Measurements from ENCODE around the gene TPGS1.

Gene TPGS1

GRCh38 chr19:518598-519231, 11.4 kb downstream of the TPGS1 start:
- peak; percentile 62 for DNase-seq (ENCODE audit: low spot score)

- DNase-seq (ENCODE audit: low spot score): no peak
Observed at GRCh38 chr19:519449-519865, 12.2 kb downstream of the TPGS1 start.

- no peak for DNase-seq (ENCODE audit: low spot score)
Observed at GRCh38 chr19:522726-523125, 15.4 kb downstream of the TPGS1 start.

- DNase-seq (ENCODE audit: low spot score): no peak
Observed at GRCh38 chr19:524062-524674, 16.9 kb downstream of the TPGS1 start.

- no peak for DNase-seq (ENCODE audit: low spot score)
Observed at GRCh38 chr19:525029-525428, 17.7 kb downstream of the TPGS1 start.

- DNase-seq (ENCODE audit: low spot score): no peak
Observed at GRCh38 chr19:525857-526419, 18.6 kb downstream of the TPGS1 start.

GRCh38 chr19:530134-531008, 23.1 kb downstream of the TPGS1 start:
- DNase-seq (ENCODE audit: low spot score): no peak

- peak; percentile 83 for DNase-seq (ENCODE audit: low spot score)
Observed at GRCh38 chr19:531009-531752, 23.9 kb downstream of the TPGS1 start.

GRCh38 chr19:531753-532560, 24.7 kb downstream of the TPGS1 start, which contains the start of gene CDC34:
TSS of gene CDC34 (plus strand) at chr19:531760. CDS start at chr19:531932, 172 bp downstream.
- no peak for DNase-seq (ENCODE audit: low spot score)

- DNase-seq (ENCODE audit: low spot score): peak; percentile 29
Observed at GRCh38 chr19:532561-533363, 25.5 kb downstream of the TPGS1 start.

- no peak for DNase-seq (ENCODE audit: low spot score)
Observed at GRCh38 chr19:533364-534058, 26.2 kb downstream of the TPGS1 start.

GRCh38 chr19:534088-534487, 26.8 kb downstream of the TPGS1 start:
- DNase-seq (ENCODE audit: low spot score): no peak

- DNase-seq (ENCODE audit: low spot score): no peak
Observed at GRCh38 chr19:535017-535835, 27.9 kb downstream of the TPGS1 start.

- no peak for DNase-seq (ENCODE audit: low spot score)
Observed at GRCh38 chr19:536031-536880, 29.0 kb downstream of the TPGS1 start.

GRCh38 chr19:536881-537404, 29.6 kb downstream of the TPGS1 start:
- no peak for DNase-seq (ENCODE audit: low spot score)

- no peak for DNase-seq (ENCODE audit: low spot score)
Observed at GRCh38 chr19:538641-539428, 31.5 kb downstream of the TPGS1 start.
